H1 (cell line): ENCODE measurements around the gene CD226. TPM values are rescaled to one million over a fixed set of nuclear protein-coding genes. Genes with fewer than 3 reads are reported as not detected.

ENCODE experiments used
- CTCF ChIA-PET: fragments of 300-600 bp; sonication (Branson Sonifier 250); formaldehyde crosslinking; loops from one replicate; lab custom pipeline; 2021; ENCODE audit not compliant: partially characterized antibody; lab: Charles Lee
- POLR2A ChIA-PET: fragments of 300-600 bp; sonication (Branson Sonifier 250); formaldehyde crosslinking; loops from one replicate; lab custom pipeline; 2021; ENCODE audit warnings: inconsistent platforms; ENCODE audit not compliant: partially characterized antibody; lab: Charles Lee
- DNase-seq, 2 experiments: peaks; one replicate each; pipeline versions ENCODE4 v3.0.0 to v3.0.0-alpha.2; 2010 to 2022; ENCODE audit warnings: low spot score in 2 of 2, low read depth in 1 of 2, mixed read lengths in 1 of 2
- FAIRE-seq: peaks from 2 replicates; lab custom pipeline; 2011; peaks lifted over from hg19 to GRCh38; lab: Jason Lieb, UNC
- H2AFZ ChIP-seq: 2 replicates; pipeline ENCODE4 v1.8.1; 2012; ENCODE audit warnings: low read length, inconsistent platforms
- H2AK5ac ChIP-seq: 2 replicates; pipeline ENCODE4 v1.6.1; 2013; ENCODE audit warnings: low read depth, low read length
- H2BK120ac ChIP-seq: replicated peaks from 2 replicates; pipeline ENCODE3; 2013; ENCODE audit warnings: low read depth, low read length, inconsistent platforms
- H2BK12ac ChIP-seq: 2 replicates; pipeline ENCODE4 v1.6.1; 2013; ENCODE audit warnings: low read depth, low read length
- H2BK15ac ChIP-seq: 2 replicates; pipeline ENCODE4 v1.6.1; 2013; ENCODE audit warnings: low read length
- H2BK20ac ChIP-seq: 2 replicates; pipeline ENCODE4 v1.6.1; 2013; ENCODE audit warnings: low read length
- H2BK5ac ChIP-seq: 2 replicates; pipeline ENCODE4 v1.6.1; 2013; ENCODE audit warnings: low read depth, low read length
- H3K14ac ChIP-seq: 2 replicates; pipeline ENCODE4 v1.6.1; 2013; ENCODE audit warnings: inconsistent platforms; ENCODE audit not compliant: insufficient read length
- H3K18ac ChIP-seq: 2 replicates; pipeline ENCODE4 v1.6.1; 2013; ENCODE audit warnings: low read length; ENCODE audit errors: extremely low read depth
- H3K23ac ChIP-seq: 2 replicates; pipeline ENCODE4 v1.6.1; 2013; ENCODE audit warnings: inconsistent platforms; ENCODE audit not compliant: insufficient read length
- H3K23me2 ChIP-seq: 2 replicates; pipeline ENCODE4 v1.6.1; 2013; ENCODE audit warnings: low read depth, low read length
- H3K27ac ChIP-seq: 2 replicates; pipeline ENCODE4 v1.6.1; 2011; ENCODE audit warnings: low read depth, low read length, inconsistent platforms
- H3K27me3 ChIP-seq, 4 experiments: replicated peaks in 1 of 4; 1 replicate in 1 of 4; 2 replicates in 3 of 4; pipeline versions ENCODE4 v1.6.1 to v1.8.1; 2011 to 2013; ENCODE audit warnings: low read length in 3 of 4, mild to moderate bottlenecking in 3 of 4, inconsistent platforms in 2 of 4, mixed read lengths in 2 of 4, moderate library complexity in 1 of 4; ENCODE audit not compliant: control insufficient read depth in 3 of 4, insufficient read depth in 3 of 4; ENCODE audit errors: extremely low read depth in 1 of 4
- H3K36me3 ChIP-seq, 4 experiments: 2 replicates each; pipeline versions ENCODE4 v1.6.1 to v1.8.1; 2011 to 2013; ENCODE audit warnings: mild to moderate bottlenecking in 4 of 4, low read length in 3 of 4, moderate library complexity in 2 of 4, control low read depth in 1 of 4, inconsistent platforms in 1 of 4; ENCODE audit not compliant: insufficient read depth in 4 of 4, control insufficient read depth in 2 of 4
- H3K4ac ChIP-seq: replicated peaks from 2 replicates; pipeline ENCODE3; 2013; ENCODE audit warnings: low read length, low read depth, mixed read lengths, inconsistent platforms; ENCODE audit not compliant: insufficient read length
- H3K4me1 ChIP-seq, 4 experiments: replicated peaks in 1 of 4; 1 replicate in 1 of 4; 2 replicates in 3 of 4; pipeline versions ENCODE4 v1.6.1 to v1.8.1; 2011 to 2013; ENCODE audit warnings: low read length in 3 of 4, inconsistent platforms in 2 of 4, mixed read lengths in 1 of 4; ENCODE audit not compliant: insufficient read depth in 4 of 4, control insufficient read depth in 3 of 4
- H3K4me2 ChIP-seq, 2 experiments: 2 replicates each; pipeline versions ENCODE4 v1.6.1 to v1.8.1; 2011 to 2013; ENCODE audit warnings: low read depth in 2 of 2, low read length in 2 of 2, control low read depth in 1 of 2, inconsistent platforms in 1 of 2, mild to moderate bottlenecking in 1 of 2; ENCODE audit not compliant: insufficient read depth in 1 of 2
- H3K4me3 ChIP-seq, 4 experiments: fragments of 200-600, 300-600 bp in 1 of 4; sonication (generic), shearing (Covaris generic), sonication (Bioruptor Twin) in 1 of 4; 2 replicates each; pipeline versions ENCODE4 v1.5.1 to v1.8.1; 2011 to 2016; ENCODE audit warnings: low read length in 4 of 4, low read depth in 3 of 4, control low read depth in 2 of 4, inconsistent platforms in 2 of 4, mild to moderate bottlenecking in 2 of 4, mixed read lengths in 1 of 4, moderate library complexity in 1 of 4; ENCODE audit not compliant: insufficient read depth in 2 of 4; ENCODE audit errors: extremely low read depth in 1 of 4
- H3K56ac ChIP-seq: replicated peaks from 2 replicates; pipeline ENCODE3; 2013; ENCODE audit warnings: low read depth, mild to moderate bottlenecking, mixed read lengths, low read length, inconsistent platforms; ENCODE audit not compliant: insufficient read length
- H3K79me1 ChIP-seq: 2 replicates; pipeline ENCODE4 v1.6.1; 2013; ENCODE audit warnings: low read depth, low read length, control low read depth
- H3K79me2 ChIP-seq, 2 experiments: 2 replicates each; pipeline versions ENCODE4 v1.6.1 to v1.8.1; 2012 to 2013; ENCODE audit warnings: low read length in 2 of 2, mild to moderate bottlenecking in 2 of 2, inconsistent platforms in 1 of 2; ENCODE audit not compliant: insufficient read depth in 2 of 2, control insufficient read depth in 1 of 2
- H3K9ac ChIP-seq, 4 experiments: replicated peaks in 1 of 4; 1 replicate in 1 of 4; 2 replicates in 3 of 4; pipeline versions ENCODE4 v1.6.1 to v1.8.1; 2011 to 2013; ENCODE audit warnings: low read depth in 3 of 4, low read length in 3 of 4, control low read depth in 2 of 4, mild to moderate bottlenecking in 2 of 4, moderate library complexity in 2 of 4, inconsistent platforms in 1 of 4; ENCODE audit errors: extremely low read depth in 1 of 4
- H3K9me3 ChIP-seq, 2 experiments: 2 replicates each; pipeline versions ENCODE4 v1.6.1 to v1.8.1; 2012 to 2013; ENCODE audit warnings: mild to moderate bottlenecking in 2 of 2, moderate library complexity in 2 of 2, control low read depth in 1 of 2, inconsistent platforms in 1 of 2, low read depth in 1 of 2, low read length in 1 of 2, mixed read lengths in 1 of 2; ENCODE audit not compliant: insufficient read depth in 2 of 2
- H4K20me1 ChIP-seq, 2 experiments: replicated peaks in 1 of 2; 2 replicates each; pipeline versions ENCODE3 to v1.8.1; 2011 to 2013; ENCODE audit warnings: inconsistent platforms in 2 of 2, low read length in 2 of 2, mild to moderate bottlenecking in 1 of 2; ENCODE audit not compliant: insufficient read depth in 2 of 2, control insufficient read depth in 1 of 2
- H4K5ac ChIP-seq: 2 replicates; pipeline ENCODE4 v1.6.1; 2013; ENCODE audit warnings: low read length, low read depth, mixed read lengths, inconsistent platforms; ENCODE audit not compliant: insufficient read length
- H4K8ac ChIP-seq: 2 replicates; pipeline ENCODE4 v1.8.0; 2013; ENCODE audit warnings: mild to moderate bottlenecking, moderate library complexity, low read length, inconsistent platforms; ENCODE audit not compliant: insufficient read depth; ENCODE audit errors: extremely low read depth
- H4K91ac ChIP-seq: replicated peaks from 2 replicates; pipeline ENCODE3; 2013; ENCODE audit warnings: low read length, mixed read lengths, inconsistent platforms; ENCODE audit not compliant: insufficient read length
- BCL11A ChIP-seq, 2 experiments: IDR thresholded peaks; one replicate each; pipeline ENCODE4 v1.6.1; 2011; ENCODE audit warnings: low read depth in 2 of 2, low read length in 2 of 2, mild to moderate bottlenecking in 2 of 2
- FOSL1 ChIP-seq: IDR thresholded peaks from 2 replicates; pipeline ENCODE4 v1.6.1; 2011; ENCODE audit warnings: mild to moderate bottlenecking, low read depth, low read length, moderate library complexity; ENCODE audit not compliant: insufficient read depth
- GTF2F1 ChIP-seq: IDR thresholded peaks from 2 replicates; pipeline ENCODE4 v1.6.1; 2012; ENCODE audit warnings: low read depth, low read length, improper control_type of control experiment, borderline replicate concordance
- KDM5A ChIP-seq: fragments of 200-600 bp; IDR thresholded peaks from 2 replicates; pipeline ENCODE4 v1.7.1; 2012; ENCODE audit warnings: mild to moderate bottlenecking, low read length, inconsistent platforms, mixed read lengths
- PHF8 ChIP-seq: fragments of 200-600 bp; sonication (generic); conservative IDR thresholded peaks from 2 replicates; pipeline ENCODE4 v1.7.1; 2012; ENCODE audit warnings: low read depth, mild to moderate bottlenecking, inconsistent platforms, low read length, moderate library complexity
- SP4 ChIP-seq: IDR thresholded peaks from 2 replicates; pipeline ENCODE4 v1.6.1; 2012; ENCODE audit warnings: low read length, inconsistent platforms
- SRF ChIP-seq: IDR thresholded peaks from 2 replicates; pipeline ENCODE4 v1.6.1; 2011; ENCODE audit warnings: mild to moderate bottlenecking, low read depth, low read length, moderate library complexity
- WGBS, 2 experiments: shearing (Covaris generic) in 1 of 2; methylation state at CpG; one replicate each; pipeline versions ENCODE4 v1.1.6 to v1.1.7; 2013 to 2015; ENCODE audit warnings: low lambda C conversion rate in 2 of 2, mixed read lengths in 2 of 2, inconsistent platforms in 1 of 2, low coverage in 1 of 2, missing lambda C conversion rate in 1 of 2; ENCODE audit not compliant: insufficient replicate concordance in 2 of 2, insufficient coverage in 1 of 2, insufficient read length in 1 of 2; ENCODE audit errors: extremely low coverage in 1 of 2, missing lambda C conversion rate in 1 of 2; 5-methylcytosine and 5-hydroxymethylcytosine counted together
- polyA plus RNA-seq, 7 experiments: library from polyadenylated mRNA; depleted of rRNA in 3 of 7; stranded (reverse) in 5 of 7; unstranded in 2 of 7; fragments of >200 nt in 5 of 7; fragments of 200-250 nt in 2 of 7; gene quantifications; 1 replicate in 5 of 7; 2 replicates in 1 of 7; 4 replicates in 1 of 7; pipeline versions ENCODE4 v1.2.1 to v1.2.3, GENCODE V29; 2011 to 2013; ENCODE audit warnings: missing spikeins in 2 of 7, mixed read lengths in 2 of 7
- total RNA-seq: library from RNA; stranded (reverse); fragmentation: NEBNext Ultra II Directional; extraction: Animal tissue kit (Norgen Biotek cat#: 25700); gene quantifications from 2 replicates; pipeline ENCODE4 v1.2.1, GENCODE V29; 2021

The CD226 gene
- total and polyA plus RNA-seq, 2 of the 8 experiments (the other 6 are each of a cell fraction or from before 2014, with no cell fraction given), result not detected

DNA sequence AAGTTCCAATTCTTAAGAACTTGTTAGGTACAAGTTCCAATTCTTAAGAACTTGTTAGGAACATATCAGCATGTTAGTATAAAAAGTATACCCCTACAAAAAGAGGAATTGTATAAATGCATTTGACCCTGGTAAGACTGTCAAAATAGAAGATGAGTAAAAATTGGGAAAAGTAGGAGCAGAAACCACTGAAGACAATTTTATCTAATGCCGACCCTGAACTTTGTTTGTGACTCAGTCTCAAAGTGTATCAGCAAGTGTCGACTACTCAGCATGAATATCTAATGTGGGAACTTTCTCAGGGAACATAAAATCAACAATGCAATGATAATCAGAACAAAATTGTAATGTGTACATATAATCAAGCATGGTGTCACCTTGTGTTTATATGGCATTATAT, 583 bp upstream of the CD226 start:
- H2BK20ac ChIP-seq, result no peak overlapping the region
- H3K27me3 ChIP-seq, result no peaks in the 10 kb centered on the region
- no peak overlapping the region for H4K8ac ChIP-seq
- no peak overlapping the region for H3K9ac ChIP-seq
- CTCF ChIA-PET, result no interaction called here
- H3K56ac ChIP-seq, result no peak overlapping the region
- H2AK5ac ChIP-seq, result no peak overlapping the region
- no peak overlapping the region for H3K18ac ChIP-seq
- DNase-seq (no peak), FAIRE-seq (no peak)
- no peak overlapping the region for H3K4me3 ChIP-seq
- H3K9me3 ChIP-seq, result no peaks in the 10 kb centered on the region
- H3K4me1 ChIP-seq, result peaks cover 0 to 5% (median 0%) of the 10 kb centered on the region in 4 experiments; a peak in 1 of 7 replicates
- H4K5ac ChIP-seq, result no peak overlapping the region
- no peak overlapping the region for H2AFZ ChIP-seq
- H3K27ac ChIP-seq, result no peak overlapping the region
- H3K4ac ChIP-seq, result no peak overlapping the region
- H3K14ac ChIP-seq, result no peak overlapping the region
- H3K79me1 ChIP-seq, result no peaks in the 10 kb centered on the region
- H3K4me2 ChIP-seq, result no peak overlapping the region
- TF ChIP-seq BCL11A (IDR thresholded peaks at IDR 0.05; ENCODE audit: low read depth in 2 of 2, low read length in 2 of 2) (no peak), SRF (no peak), KDM5A (no peak), GTF2F1 (no peak), SP4 (no peak), PHF8 (no peak), FOSL1 (no peak)
- no peak overlapping the region for H2BK5ac ChIP-seq
- 93% methylated on average over 2 of the region's 2 CpGs; no CpG with 5 or more reads in 1 of the 2 experiments for WGBS, 2 experiments
- no peak overlapping the region for H2BK120ac ChIP-seq
- H3K36me3 ChIP-seq, result no peaks in the 10 kb centered on the region; a peak in 1 of 8 replicates
- H4K91ac ChIP-seq, result no peak overlapping the region
- H3K23ac ChIP-seq, result no peak overlapping the region
- POLR2A ChIA-PET, result no interaction called here
- no peak overlapping the region for H2BK15ac ChIP-seq
- H3K23me2 ChIP-seq, result peaks cover 6% of the 10 kb centered on the region; the same call in 1 of the 2 replicates
- peaks cover 0 to 5% of the 10 kb centered on the region in 2 experiments for H4K20me1 ChIP-seq
- H3K79me2 ChIP-seq, result no peaks in the 10 kb centered on the region
- no peak overlapping the region for H2BK12ac ChIP-seq
